Left ventricle myocardium inferior (tissue), 1 donor: ENCODE data around the gene PTTG1IP. TPM values are rescaled to one million over a fixed set of nuclear protein-coding genes. Genes with fewer than 3 reads are reported as not detected.

Experiments
- DNase-seq: peaks from one replicate; pipeline ENCODE4 v3.0.0-alpha.2; 2020
- H3K27ac ChIP-seq: fragments of 200-600 bp; replicated peaks from 2 replicates; pipeline ENCODE4 v1.8.0; 2021
- H3K27me3 ChIP-seq: fragments of 200-600 bp; 2 replicates; pipeline ENCODE4 v1.8.0; 2021; ENCODE audit warnings: low read depth
- H3K36me3 ChIP-seq: fragments of 200-600 bp; 2 replicates; pipeline ENCODE4 v1.8.0; 2021
- H3K4me1 ChIP-seq: fragments of 200-600 bp; 2 replicates; pipeline ENCODE4 v1.8.0; 2021
- H3K4me3 ChIP-seq: fragments of 200-600 bp; 2 replicates; pipeline ENCODE4 v1.8.0; 2021; ENCODE audit warnings: mild to moderate bottlenecking, moderate library complexity
- H3K9me3 ChIP-seq: fragments of 200-600 bp; replicated peaks from 2 replicates; pipeline ENCODE4 v1.8.0; 2021
- intact Hi-C: fragments of 100-400 bp; cut with micrococcal nuclease; formaldehyde crosslinking; loops from one replicate; pipeline ENCODE4 v1.11.0; 2022
- total RNA-seq: library from RNA; stranded (reverse); fragmentation: NEBNext Ultra II Directional; extraction: Animal tissue kit (Norgen Biotek cat#: 25700); gene quantifications from one replicate; pipeline ENCODE4 v1.2.1, GENCODE V29; 2021
- TF ChIP-seq, protein P1 (sequence below): fragments of 200-600 bp; IDR thresholded peaks from 2 replicates; pipeline ENCODE4 v1.8.0; 2021; ENCODE audit warnings: antibody characterized with exemption, mild to moderate bottlenecking, borderline replicate concordance
- donor health status: DM: no; HTN: yes; CAD: no; lungs with severe emphysema.

Gene PTTG1IP
- total RNA-seq, 1 donor from 2014 or later, result 171 TPM

- H3K4me3 ChIP-seq, result no peak overlapping the region
- H3K4me1 ChIP-seq, result no peaks in the 10 kb centered on the region
- peak; percentile 5 for DNase-seq
- H3K9me3 ChIP-seq, result no peaks in the 10 kb centered on the region
- TF ChIP-seq, protein P1, sequence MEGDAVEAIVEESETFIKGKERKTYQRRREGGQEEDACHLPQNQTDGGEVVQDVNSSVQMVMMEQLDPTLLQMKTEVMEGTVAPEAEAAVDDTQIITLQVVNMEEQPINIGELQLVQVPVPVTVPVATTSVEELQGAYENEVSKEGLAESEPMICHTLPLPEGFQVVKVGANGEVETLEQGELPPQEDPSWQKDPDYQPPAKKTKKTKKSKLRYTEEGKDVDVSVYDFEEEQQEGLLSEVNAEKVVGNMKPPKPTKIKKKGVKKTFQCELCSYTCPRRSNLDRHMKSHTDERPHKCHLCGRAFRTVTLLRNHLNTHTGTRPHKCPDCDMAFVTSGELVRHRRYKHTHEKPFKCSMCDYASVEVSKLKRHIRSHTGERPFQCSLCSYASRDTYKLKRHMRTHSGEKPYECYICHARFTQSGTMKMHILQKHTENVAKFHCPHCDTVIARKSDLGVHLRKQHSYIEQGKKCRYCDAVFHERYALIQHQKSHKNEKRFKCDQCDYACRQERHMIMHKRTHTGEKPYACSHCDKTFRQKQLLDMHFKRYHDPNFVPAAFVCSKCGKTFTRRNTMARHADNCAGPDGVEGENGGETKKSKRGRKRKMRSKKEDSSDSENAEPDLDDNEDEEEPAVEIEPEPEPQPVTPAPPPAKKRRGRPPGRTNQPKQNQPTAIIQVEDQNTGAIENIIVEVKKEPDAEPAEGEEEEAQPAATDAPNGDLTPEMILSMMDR, result no peak
- H3K36me3 ChIP-seq, result no peaks in the 10 kb centered on the region
- no peak overlapping the region for H3K27ac ChIP-seq
- intact Hi-C loops, result no loop called here
- peaks cover 30% of the 10 kb centered on the region for H3K27me3 ChIP-seq
Observed at GRCh38 chr21:44898851-44899767, 25.6 kb upstream of the PTTG1IP start.

DNA sequence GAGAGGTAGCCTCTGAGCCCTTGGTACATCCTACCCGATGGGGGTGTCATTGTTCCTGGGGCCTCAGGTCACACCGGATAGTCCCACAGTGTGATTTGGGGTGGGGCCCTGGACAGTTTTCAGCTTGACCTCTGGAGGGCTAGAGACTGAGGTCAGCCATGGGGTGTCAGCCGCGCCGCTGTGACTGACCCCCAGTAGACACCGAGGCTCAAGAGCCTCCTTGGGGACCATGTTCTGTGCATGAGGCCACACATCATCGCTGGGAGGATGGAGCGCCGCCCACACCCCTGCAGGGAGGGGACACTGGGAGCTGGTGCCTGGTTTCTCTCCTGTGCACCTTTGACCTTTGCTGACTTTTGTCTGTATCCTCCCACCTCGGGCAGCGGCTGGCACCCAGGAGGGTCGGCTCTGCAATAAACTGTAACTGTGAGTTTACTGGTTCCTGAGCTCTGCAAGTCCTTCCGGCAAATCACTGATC is 24.6 kb upstream of the PTTG1IP start:
- DNase-seq, result no peak
- intact Hi-C loops, result no loop called here

DNA sequence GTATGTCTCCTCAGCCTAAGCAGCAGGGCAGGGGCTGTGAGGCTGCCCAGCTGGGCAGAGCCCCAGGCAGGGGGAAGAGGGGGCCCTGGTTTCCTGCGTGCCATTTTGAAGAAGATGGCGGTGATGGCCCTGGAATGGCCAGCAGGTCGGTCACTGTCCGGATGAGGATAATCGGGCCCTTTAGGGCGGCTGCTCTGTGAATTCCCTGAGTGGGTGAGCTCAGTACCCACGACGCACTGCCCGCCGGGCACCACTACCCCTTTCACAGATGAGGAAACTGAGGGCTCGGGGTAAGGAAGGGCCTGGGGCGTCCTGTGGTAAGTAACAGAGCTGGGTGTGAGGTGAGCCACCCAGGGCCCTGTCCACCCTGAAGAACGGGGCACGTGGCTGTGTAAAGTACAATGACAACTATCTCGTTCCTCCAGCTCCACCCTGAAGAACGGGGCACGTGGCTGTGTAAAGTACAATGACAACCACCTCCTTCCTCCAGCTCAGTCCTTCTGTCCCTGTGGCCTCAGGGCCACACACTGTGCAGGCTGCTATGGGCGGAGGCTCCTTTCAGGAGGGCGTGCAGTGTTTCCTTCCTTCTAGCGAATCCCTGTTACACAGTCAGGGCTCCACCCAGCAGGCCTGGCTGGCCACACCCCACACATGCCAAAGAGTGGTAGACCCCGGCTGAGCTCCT is 24.0 kb upstream of the PTTG1IP start:
- H3K9me3 ChIP-seq, result no peaks in the 10 kb centered on the region
- H3K4me1 ChIP-seq, result no peaks in the 10 kb centered on the region
- intact Hi-C loops, result no loop called here
- DNase-seq, result peak; percentile 22
- TF ChIP-seq, protein P1, result no peak
- no peak overlapping the region for H3K27ac ChIP-seq
- no peak overlapping the region for H3K4me3 ChIP-seq
- H3K27me3 ChIP-seq, result peaks cover 41% of the 10 kb centered on the region
- H3K36me3 ChIP-seq, result no peaks in the 10 kb centered on the region

More for the DNA sequence above, 24.6 kb upstream of the PTTG1IP start:
- no peaks in the 10 kb centered on the region for H3K9me3 ChIP-seq
- H3K27me3 ChIP-seq, result peaks cover 39% of the 10 kb centered on the region
- H3K4me3 ChIP-seq, result no peak overlapping the region
- TF ChIP-seq, protein P1, result no peak
- no peaks in the 10 kb centered on the region for H3K4me1 ChIP-seq
- no peaks in the 10 kb centered on the region for H3K36me3 ChIP-seq
- H3K27ac ChIP-seq, result no peak overlapping the region

DNA sequence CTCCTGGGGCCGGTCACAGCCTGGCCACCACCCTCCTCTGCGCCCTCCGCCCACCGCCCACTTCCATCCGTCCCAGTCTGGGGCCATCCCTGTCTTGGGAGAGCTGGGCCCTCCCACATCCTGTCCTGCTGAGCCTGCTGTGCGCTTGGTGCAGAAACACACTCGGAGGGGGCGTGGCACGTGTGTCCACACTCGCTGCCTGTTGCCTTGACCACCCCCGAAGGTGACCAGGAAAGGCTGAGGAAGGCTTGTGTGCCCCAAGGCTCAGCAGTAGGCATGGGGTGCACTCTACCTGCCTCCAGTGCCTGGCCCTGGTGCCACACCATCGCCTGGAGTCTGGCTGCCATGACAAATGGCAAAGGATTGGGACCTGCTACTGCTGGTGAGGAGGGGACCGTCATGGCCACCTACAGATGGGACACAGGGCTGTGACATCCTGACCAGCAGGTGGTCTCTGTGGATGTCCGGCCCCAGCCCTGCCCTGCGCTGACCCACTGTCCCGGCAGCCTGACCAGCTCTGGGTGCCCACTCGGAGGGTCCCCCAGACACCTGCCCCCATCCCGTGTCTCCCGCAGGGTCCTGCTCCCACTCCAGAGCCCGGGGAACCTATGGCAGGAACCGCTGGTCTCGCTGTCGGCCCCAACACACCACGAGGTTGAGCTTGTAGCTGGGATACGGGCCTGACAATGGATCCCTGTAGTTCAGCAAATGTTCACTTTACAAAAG is 23.2 kb upstream of the PTTG1IP start:
- no peak overlapping the region for H3K27ac ChIP-seq
- no peaks in the 10 kb centered on the region for H3K9me3 ChIP-seq
- peaks cover 41% of the 10 kb centered on the region for H3K27me3 ChIP-seq
- no peaks in the 10 kb centered on the region for H3K36me3 ChIP-seq
- no peaks in the 10 kb centered on the region for H3K4me1 ChIP-seq
- H3K4me3 ChIP-seq, result no peak overlapping the region
- DNase-seq, result peak; percentile 13
- intact Hi-C loops, result no loop called here
- TF ChIP-seq, protein P1, result no peak

- no peaks in the 10 kb centered on the region for H3K9me3 ChIP-seq
- TF ChIP-seq, protein P1, result no peak
- DNase-seq, result peak; percentile 9
- peaks cover 48% of the 10 kb centered on the region for H3K27me3 ChIP-seq
- no peak overlapping the region for H3K4me3 ChIP-seq
- no peaks in the 10 kb centered on the region for H3K36me3 ChIP-seq
- H3K27ac ChIP-seq, result no peak overlapping the region
- no peaks in the 10 kb centered on the region for H3K4me1 ChIP-seq
- intact Hi-C loops, result no loop called here
Observed at GRCh38 chr21:44895859-44896258, 22.4 kb upstream of the PTTG1IP start.
